Putamen (tissue), 1 donor: Measurements from ENCODE around the gene GTF2F1.
"Not testable (repeated sequence)": the region's sequence is repeated elsewhere in the genome, so short reads cannot be mapped to it uniquely, and the experiment has no call there.

ENCODE experiments used
- DNase-seq: peaks from one replicate; pipeline ENCODE4 v3.0.0-alpha.2; 2016; ENCODE audit warnings: low spot score

Gene GTF2F1

DNA sequence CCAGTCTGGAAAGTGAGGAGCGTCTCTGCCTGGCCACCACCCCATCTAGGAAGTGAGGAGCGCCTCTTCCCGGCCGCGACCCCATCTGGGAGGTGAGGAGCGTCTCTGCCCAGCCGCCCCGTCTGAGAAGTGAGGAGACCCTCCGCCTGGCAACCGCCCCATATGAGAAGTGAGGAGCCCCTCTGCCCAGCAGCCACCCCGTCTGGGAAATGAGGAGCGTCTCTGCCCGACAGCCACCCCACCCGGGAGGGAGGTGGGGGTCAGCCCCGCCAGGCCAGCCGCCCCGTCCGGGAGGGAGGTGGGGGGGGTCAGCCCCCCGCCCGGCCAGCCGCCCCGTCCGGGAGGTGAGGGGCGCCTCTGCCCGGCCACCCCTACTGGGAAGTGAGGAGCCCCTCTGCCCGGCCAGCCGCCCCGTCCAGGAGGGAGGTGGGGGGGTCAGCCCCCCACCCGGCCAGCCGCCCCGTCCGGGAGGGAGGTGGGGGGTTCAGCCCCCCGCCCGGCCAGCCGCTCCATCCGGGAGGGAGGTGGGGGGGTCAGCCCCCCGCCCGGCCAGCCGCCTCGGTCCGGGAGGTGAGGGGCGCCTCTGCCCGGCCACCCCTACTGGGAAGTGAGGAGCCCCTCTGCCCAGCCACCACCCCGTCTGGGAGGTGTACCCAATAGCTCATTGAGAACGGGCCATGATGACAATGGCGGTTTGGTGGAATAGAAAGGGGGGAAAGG lies 37.5 kb downstream of the GTF2F1 start:
- not testable (repeated sequence) for DNase-seq

DNA sequence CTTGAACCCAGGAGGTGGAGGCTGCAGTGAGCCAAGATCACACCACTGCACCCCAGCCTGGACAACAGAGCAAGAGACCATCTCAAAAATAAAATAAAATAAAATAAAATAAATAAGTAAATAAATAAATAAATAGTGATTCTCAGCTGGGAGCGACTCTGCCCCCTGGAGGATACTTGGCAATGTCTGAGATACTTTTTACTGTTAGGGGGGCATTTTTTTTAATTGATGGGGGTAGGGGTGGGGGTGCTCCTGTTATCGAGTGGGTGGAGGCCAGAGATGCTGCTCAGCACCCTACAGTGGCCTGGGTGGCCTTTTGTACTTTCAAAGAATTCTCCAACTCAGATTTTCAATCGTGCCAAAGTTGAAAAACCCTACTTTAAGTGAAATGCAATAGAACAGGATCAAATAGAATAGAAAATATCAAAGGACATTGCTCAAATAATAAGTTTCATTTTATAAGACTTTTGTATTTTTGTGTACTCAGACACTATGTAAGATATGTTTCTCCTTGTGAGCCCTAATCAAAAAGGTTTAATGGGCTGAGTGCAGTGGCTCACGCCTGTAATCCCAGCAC lies 38.8 kb downstream of the GTF2F1 start:
- DNase-seq = no peak

DNA sequence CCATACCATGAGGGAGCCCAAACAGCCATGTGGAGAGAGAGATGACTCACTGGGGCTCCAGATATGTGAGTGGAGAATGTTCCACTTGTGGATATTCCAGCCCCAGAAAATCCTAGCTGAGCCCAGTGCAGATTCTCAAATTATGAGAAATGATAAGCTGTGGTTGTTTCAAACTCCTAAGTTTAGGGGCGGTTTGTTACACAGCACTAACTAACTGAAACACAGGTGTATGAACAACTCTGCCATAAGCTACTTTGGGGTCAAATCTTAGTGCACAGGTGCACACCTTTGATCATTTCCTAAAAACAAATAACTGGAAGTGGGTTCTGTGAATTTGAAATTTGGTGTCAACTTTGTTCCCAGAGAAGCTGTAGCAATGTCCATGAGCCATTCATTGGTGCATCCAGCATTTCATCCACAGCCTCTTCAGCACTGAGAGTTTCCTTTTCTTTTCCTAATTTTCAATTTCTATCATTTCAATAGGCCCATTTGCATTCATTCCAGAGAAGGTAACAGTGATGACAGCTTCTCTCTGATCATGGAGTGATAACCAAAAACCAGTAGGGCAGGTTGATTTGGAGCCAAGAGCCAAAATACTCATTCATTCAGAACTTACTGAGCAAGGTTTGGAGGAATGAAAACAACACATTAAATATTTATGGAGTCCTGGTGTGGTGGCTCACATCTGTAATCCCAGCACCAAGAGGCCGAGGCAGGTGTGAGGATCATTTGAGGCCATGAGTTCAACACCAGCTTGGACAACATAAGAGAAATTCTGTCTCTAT lies 40.4 kb downstream of the GTF2F1 start:
- no peak for DNase-seq

DNA sequence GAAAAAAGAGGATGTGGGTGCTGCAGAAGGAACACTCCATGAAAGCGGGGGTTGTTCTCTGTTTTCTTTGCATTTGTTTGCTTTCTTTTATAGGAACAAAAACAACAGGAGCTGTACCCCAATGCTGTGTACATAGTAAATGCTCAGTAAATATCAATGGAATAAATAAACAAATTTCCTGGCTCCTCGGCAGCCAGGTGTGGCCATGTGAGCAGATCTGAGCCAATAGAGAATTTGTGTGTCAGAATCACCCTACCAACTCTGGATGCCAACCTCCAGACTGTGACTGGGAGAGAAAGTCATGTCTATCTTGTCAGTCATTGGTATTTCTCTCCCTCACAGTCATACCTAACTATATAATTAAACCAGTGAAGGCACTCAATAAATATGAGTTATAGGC lies 42.3 kb downstream of the GTF2F1 start:
- no peak for DNase-seq

DNA sequence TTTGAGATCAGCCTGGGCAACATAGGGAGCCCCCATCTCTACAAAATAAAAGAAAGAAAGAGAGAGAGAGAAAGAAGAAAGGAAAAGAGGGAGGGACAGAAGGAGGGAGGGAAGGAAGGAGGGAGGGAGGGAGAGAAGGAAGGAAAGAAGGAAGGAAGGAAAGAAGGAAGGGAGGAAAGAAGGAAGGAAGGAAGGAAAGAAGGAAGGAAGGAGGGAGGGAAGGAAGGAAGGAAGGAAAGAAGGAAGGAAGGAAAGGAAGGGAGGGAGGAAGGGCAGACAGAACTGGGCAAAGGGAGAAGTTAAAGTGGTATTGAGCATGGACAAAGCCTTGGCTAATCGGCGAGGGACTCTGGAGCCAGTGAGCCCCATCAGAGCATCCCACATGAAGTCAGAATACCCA lies 43.7 kb downstream of the GTF2F1 start:
- not testable (repeated sequence) for DNase-seq

DNA sequence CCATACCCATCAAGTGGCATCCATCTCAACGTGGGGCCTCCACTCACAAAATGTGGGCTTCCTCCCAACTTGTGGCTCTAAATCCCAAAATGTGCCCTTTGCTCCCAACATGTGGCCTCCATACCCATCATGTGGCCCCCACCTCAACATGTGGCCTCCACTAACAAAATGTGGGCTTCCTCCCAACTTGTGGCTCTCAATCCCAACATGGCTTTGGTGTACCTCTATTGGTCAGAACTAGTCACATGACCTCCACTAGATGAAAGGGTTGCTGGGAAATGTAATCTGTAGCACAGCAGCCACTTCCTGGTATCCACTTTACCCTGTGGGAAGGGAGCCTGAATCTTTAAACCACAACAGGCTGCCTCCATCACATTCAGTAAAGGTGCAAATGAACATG lies 49.5 kb downstream of the GTF2F1 start:
- no peak for DNase-seq

DNA sequence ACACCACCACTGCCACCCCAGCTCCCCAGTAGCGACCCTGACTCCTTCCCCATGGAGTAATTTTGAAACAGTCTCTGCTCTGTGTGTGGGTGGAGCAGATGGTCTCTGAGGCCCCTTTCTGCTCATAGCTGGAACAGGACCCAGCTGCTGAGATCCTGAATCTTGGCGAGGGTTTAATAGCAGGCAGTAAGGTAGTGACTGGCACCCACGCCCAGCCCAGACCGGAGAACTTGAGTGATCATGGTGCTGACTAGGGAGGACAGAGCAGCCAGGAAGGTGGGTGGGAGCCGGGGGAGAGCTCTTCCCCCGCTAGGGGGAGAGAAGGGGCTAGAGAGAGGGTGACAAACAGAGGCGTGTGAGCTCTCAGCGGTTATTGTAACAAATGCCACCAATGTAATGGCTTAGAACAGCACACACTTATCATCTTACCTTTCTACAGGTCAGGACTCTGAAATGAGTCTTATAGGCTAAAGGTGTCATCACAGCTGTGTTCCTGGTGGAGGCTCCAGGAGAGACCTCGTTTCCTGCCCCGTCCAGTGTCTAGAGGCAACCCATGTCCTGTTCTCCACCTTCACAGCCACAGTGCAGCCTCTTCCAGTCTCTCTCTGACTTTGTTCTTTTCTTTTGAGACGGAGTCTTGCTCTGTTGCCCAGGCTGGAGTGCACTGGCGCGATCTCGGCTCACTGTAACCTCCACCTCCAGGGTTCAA lies 52.3 kb downstream of the GTF2F1 start:
- DNase-seq = no peak

DNA sequence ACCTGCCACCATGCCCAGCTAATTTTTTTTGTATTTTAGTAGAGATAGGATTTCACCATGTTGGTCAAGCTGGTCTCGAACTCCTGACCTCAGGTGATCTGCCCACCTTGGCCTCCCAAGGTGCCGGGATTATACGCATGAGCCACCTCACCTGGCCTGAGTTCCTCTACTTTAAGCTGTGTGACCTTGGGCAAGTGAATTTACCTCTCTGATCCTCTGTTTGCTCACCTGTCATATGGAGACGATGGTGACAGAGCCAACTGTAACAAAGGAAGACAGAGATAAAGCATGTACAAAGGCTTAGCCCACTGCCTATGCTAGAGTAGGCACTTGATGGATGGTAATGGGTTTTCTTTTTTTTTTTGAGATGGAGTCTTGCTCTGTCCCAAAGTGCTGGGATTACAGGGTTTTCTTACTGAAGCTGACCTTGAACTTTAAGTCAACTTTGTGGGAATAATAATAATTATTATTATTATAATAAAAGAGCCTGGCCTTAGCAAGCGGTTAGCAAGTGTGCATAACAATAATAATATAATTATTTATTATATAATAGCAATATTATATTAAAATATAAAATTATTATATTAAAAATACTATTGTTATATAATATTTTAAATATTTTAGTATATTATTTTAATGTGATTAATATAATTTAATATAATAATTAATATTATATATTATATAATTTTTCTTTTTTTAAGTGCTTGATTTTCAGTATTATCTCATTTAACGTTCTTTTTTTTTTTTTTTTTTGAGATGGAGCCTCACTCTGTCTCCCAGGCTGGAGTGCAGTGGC lies 58.3 kb downstream of the GTF2F1 start:
- DNase-seq = no peak

DNA sequence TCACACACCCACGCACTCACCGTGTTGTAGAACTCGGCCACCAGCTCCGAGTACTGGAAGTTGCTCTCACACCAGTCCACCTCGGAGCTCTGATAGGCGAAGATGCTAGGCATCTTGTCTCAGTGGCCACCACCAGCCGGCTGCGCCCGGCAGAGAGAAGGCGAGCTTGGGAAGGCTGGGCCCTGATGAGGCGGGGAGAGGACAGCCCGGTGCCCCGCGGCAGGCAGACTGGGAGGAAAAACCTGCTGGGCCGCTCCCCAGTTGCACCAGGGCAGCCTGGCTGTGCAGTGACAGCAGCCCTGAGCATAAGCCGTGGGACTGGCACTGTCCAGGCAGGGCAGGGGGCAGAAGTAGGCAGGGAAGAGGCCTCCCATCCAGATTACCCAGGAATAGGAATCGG lies 59.5 kb downstream of the GTF2F1 start, which contains the start of gene ACER1:
ACER1 (minus strand) TSS at position 174 of the 400 bp plus-strand sequence; CDS start at position 113, 61 bp downstream.
- DNase-seq = no peak
